Pancreas (tissue), 10 donors: Measurements from ENCODE around the gene POU4F1. TPM values are rescaled to one million over a fixed set of nuclear protein-coding genes. Genes with fewer than 3 reads are reported as not detected.

ENCODE experiments used
- ATAC-seq, 4 donors: fragments of 200-7000 bp; cut with Tn5 transposase; one replicate each; pipeline versions ENCODE4 v1.8.0 to v1.9.1; 2020; ENCODE audit warnings: mild to moderate bottlenecking in 4 of 4, moderate library complexity in 4 of 4
- DNase-seq, 6 donors: peaks; one replicate each; pipeline ENCODE4 v3.0.0-alpha.2; 2020
- FAIRE-seq: peaks from 2 replicates; lab custom pipeline; 2012; peaks lifted over from hg19 to GRCh38; lab: Jason Lieb, UNC
- H3K27ac ChIP-seq, 4 donors: fragments of 200-600 bp; sonication (generic); 1 replicate in 3 of 4; 2 replicates in 1 of 4; pipeline versions ENCODE4 v1.5.0 to v1.8.0; 2020
- H3K27me3 ChIP-seq, 4 donors: fragments of 200-600 bp; one replicate each; pipeline ENCODE4 v1.8.0; 2021
- H3K36me3 ChIP-seq, 3 donors: fragments of 200-600 bp; sonication (generic) in 1 of 3; one replicate each; pipeline versions ENCODE4 v1.5.0 to v1.8.0; 2020 to 2021
- H3K4me1 ChIP-seq, 3 donors: fragments of 200-600 bp; one replicate each; pipeline ENCODE4 v1.8.0; 2021
- H3K4me3 ChIP-seq, 4 donors: fragments of 200-600 bp; sonication (generic) in 2 of 4; one replicate each; pipeline versions ENCODE4 v1.5.0 to v1.8.0; 2020 to 2021
- H3K9me3 ChIP-seq, 4 donors: fragments of 200-600 bp; one replicate each; pipeline ENCODE4 v1.8.0; 2021
- whole genome bisulfite sequencing, 2 donors: extraction: QIAGEN DNeasy Blood & Tissue Kit; methylation state at CpG; one replicate each; pipeline ENCODE4 v1.1.7; 2013; 5-methylcytosine and 5-hydroxymethylcytosine counted together
- intact Hi-C, 3 donors: fragments of 100-400 bp; cut with DNase I; formaldehyde crosslinking; loops; one replicate each; pipeline versions ENCODE4 v1.11.1 to v1.14.2; 2022
- polyA plus RNA-seq, 2 donors: library from polyadenylated mRNA; stranded (reverse); fragments of 200-250 nt; gene quantifications; one replicate each; pipeline ENCODE4 v1.2.3, GENCODE V29; 2013
- total RNA-seq, 6 donors: library from RNA; stranded (reverse); fragmentation: NEBNext Ultra II Directional in 4 of 6; extraction: Animal tissue kit (Norgen Biotek cat#: 25700) in 4 of 6; gene quantifications; one replicate each; pipeline versions ENCODE4 v1.2.1 to v1.2.4, GENCODE V29; 2021 to 2023
- TF ChIP-seq, protein P1 (sequence below), 4 donors: fragments of 200-600 bp; sonication (generic) in 3 of 4; IDR thresholded peaks; one replicate each; pipeline versions ENCODE4 v1.5.0 to v1.8.0; 2021; ENCODE audit warnings: antibody characterized with exemption in 4 of 4
- donor health status: healthy with polysubstance abuse.
- donor health status: DM: no; HTN: no; CAD: no; lungs with moderate emphysema.
- donor health status: DM: no; HTN: no; CAD: no.
- donor health status: control.
- donor health status: control.
- donor health status: Bipolar disorder and iron deficiency.
- donor health status: DM: yes; HTN: yes; CAD: no.
- donor health status: DM: no; HTN: no; CAD: no.
- donor health status: DM: no; HTN: no; CAD: no.
- donor health status: DM: yes; HTN: yes; CAD: no.

The POU4F1 gene
- total and polyA plus RNA-seq, 8 donors = 0.02 to 0.06 (median 0.04) TPM; not detected in 5

DNA sequence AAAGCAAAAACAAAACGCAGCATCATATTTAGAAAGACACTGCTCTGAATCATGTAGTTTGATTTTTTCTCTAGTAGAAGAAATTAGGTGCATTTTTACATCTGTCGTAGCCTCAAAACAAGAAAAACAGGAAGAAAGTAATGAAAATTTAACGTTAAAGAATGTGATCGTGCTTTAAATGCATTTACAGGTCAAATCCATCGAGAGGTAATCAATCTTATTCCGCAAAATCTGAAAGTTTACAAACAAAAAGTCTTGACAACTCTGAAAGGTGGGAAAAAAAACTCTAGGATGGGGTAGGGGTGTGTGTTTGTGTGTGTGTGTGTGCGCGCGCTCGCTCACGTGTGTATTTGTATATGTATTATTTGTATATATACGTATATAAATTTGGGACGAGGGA lies 10.2 kb downstream of the POU4F1 start:
- H3K36me3 ChIP-seq = no peaks in the 10 kb centered on the region
- no peak overlapping the region for H3K27ac ChIP-seq
- 12% methylated on average over 13 of the region's 13 CpGs for WGBS, 2 donors
- H3K4me1 ChIP-seq = no peaks in the 10 kb centered on the region
- intact Hi-C loops = no loop called here
- H3K9me3 ChIP-seq = no peaks in the 10 kb centered on the region
- H3K4me3 ChIP-seq = no peak overlapping the region
- no peak for FAIRE-seq
- no peak for DNase-seq
- peaks cover 17 to 93% (median 47%) of the 10 kb centered on the region in 4 donors for H3K27me3 ChIP-seq
- no peak for ATAC-seq
- TF ChIP-seq, protein P1, sequence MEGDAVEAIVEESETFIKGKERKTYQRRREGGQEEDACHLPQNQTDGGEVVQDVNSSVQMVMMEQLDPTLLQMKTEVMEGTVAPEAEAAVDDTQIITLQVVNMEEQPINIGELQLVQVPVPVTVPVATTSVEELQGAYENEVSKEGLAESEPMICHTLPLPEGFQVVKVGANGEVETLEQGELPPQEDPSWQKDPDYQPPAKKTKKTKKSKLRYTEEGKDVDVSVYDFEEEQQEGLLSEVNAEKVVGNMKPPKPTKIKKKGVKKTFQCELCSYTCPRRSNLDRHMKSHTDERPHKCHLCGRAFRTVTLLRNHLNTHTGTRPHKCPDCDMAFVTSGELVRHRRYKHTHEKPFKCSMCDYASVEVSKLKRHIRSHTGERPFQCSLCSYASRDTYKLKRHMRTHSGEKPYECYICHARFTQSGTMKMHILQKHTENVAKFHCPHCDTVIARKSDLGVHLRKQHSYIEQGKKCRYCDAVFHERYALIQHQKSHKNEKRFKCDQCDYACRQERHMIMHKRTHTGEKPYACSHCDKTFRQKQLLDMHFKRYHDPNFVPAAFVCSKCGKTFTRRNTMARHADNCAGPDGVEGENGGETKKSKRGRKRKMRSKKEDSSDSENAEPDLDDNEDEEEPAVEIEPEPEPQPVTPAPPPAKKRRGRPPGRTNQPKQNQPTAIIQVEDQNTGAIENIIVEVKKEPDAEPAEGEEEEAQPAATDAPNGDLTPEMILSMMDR (IDR thresholded peaks at IDR 0.05) = no peak

DNA sequence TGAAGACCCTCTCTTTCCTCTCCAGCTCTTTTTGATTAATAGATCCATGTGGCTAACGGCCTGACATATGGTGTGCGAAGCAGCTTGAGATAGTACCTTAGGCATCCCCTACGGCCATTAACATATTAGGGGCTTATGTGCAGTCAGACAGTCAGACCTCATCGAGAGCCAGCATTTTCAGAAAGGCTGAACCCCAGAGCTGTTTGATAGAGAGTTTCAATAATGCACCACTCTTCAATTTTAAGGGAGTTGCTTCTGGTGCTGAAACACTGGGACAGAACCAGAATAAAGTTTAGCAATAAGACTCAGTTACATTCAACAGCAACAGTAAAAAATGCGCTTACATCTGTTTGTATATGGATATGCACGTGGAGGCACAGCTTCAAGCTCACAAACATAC lies 10.8 kb downstream of the POU4F1 start:
- ATAC-seq (no peak), DNase-seq (no peak), FAIRE-seq (no peak)
- no peaks in the 10 kb centered on the region for H3K4me1 ChIP-seq
- H3K4me3 ChIP-seq = no peak overlapping the region
- TF ChIP-seq, protein P1 (IDR thresholded peaks at IDR 0.05) = no peak
- intact Hi-C loops = no loop called here
- H3K27me3 ChIP-seq = peaks cover 14 to 88% (median 45%) of the 10 kb centered on the region in 4 donors
- no peaks in the 10 kb centered on the region for H3K9me3 ChIP-seq
- no peaks in the 10 kb centered on the region for H3K36me3 ChIP-seq
- WGBS, 2 donors = 10 to 12% methylated on average over 6 of the region's 6 CpGs
- no peak overlapping the region for H3K27ac ChIP-seq

DNA sequence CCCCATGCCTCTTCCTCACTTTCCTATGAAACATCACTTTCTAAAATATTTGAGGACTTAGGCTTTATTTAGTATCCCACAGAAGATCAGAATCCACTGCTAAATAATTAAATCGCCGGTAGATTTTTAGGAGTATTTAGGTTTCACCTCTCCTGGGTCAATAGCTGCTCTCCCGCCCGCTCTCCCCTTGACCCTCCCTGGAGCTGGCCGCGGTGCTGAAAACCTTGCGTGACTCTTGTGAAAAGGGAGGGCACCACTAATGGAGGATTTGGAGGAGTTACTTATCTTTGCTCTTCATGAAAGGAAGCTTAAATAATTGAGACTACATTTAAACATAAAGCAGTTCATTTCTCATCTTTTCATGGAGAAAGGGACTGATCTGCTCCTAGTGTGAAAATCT lies 14.1 kb downstream of the POU4F1 start:
- Histone ChIP-seq H3K9me3 (no peaks in the 10 kb centered on the region), H3K4me1 (no peaks in the 10 kb centered on the region), H3K36me3 (no peaks in the 10 kb centered on the region), H3K4me3 (no peak overlapping the region), H3K27ac (no peak overlapping the region), H3K27me3 (peaks cover 14 to 66% (median 29%) of the 10 kb centered on the region in 4 donors)
- WGBS, 2 donors = 3 to 4% methylated on average over 7 of the region's 7 CpGs
- intact Hi-C loops = no loop called here
- TF ChIP-seq, protein P1 (IDR thresholded peaks at IDR 0.05) = no peak
- ATAC-seq (peak in 2 of 4 donors; percentile 44 to 70), FAIRE-seq (no peak), DNase-seq (peak in 2 of 6 donors; percentile 29 to 64)

DNA sequence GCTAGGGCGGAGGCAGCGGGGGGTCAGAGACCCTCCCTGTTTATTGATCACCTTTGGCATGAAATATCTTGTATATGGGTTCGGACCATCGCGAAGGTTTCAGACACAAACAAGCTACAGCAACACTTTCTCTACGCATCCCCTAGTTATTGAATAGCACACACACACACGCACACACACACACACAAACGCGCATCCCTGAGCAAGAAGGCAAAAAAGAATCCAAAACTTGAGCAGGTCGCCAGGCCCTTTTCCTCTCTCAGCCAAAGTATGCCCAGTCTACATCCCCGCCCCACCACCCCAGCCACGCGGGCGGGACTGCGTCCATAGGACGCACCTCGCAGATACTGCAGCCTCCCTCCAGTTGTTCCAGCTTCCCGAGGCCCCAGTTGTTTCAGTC lies 16.0 kb downstream of the POU4F1 start:
- Histone ChIP-seq H3K9me3 (no peaks in the 10 kb centered on the region), H3K4me1 (no peaks in the 10 kb centered on the region), H3K4me3 (no peak overlapping the region), H3K27me3 (peaks cover 12 to 51% (median 22%) of the 10 kb centered on the region in 4 donors), H3K36me3 (no peaks in the 10 kb centered on the region), H3K27ac (no peak overlapping the region)
- intact Hi-C loops = no loop called here
- FAIRE-seq = no peak
- ATAC-seq = no peak
- no peak for DNase-seq
- WGBS, 2 donors = 6 to 10% methylated on average over 18 of the region's 18 CpGs
- TF ChIP-seq, protein P1 (IDR thresholded peaks at IDR 0.05) = no peak

DNA sequence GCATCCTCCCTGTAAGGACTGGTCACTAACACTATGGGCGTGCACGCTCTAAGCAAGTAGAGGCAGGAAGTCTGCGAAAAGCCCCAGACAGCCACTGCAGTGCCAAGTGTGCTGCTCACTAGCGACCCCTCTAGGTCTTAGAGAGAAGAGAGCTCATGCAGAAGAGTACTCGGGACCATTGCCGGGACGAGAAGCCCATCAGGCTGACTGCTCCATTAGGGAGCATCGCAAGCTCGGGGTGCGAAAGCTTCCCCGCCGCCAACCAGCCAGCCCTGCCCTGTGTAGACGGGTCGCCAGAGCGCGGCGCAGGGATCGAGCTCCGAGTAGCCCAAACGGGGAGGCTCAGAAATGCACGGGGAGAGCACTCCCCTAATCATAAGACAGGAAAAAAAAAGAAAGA lies 16.6 kb downstream of the POU4F1 start:
- TF ChIP-seq, protein P1 (IDR thresholded peaks at IDR 0.05) = no peak
- WGBS, 2 donors = 6 to 8% methylated on average over 21 of the region's 21 CpGs
- intact Hi-C loops = no loop called here
- H3K27ac ChIP-seq = no peak overlapping the region
- H3K36me3 ChIP-seq = no peaks in the 10 kb centered on the region
- FAIRE-seq (no peak), ATAC-seq (no peak), DNase-seq (no peak)
- H3K4me3 ChIP-seq = no peak overlapping the region
- H3K9me3 ChIP-seq = no peaks in the 10 kb centered on the region
- no peaks in the 10 kb centered on the region for H3K4me1 ChIP-seq
- H3K27me3 ChIP-seq = peaks cover 6 to 44% (median 18%) of the 10 kb centered on the region in 4 donors
